22Rv1 (cell line): ENCODE data around the gene XCL1.

Experiments
- H3K27ac ChIP-seq: fragments of 450-650 bp; 2 replicates; pipeline ENCODE4 v1.5.1; 2017
- ZFX ChIP-seq: fragments of 450-650 bp; IDR thresholded peaks from 2 replicates; pipeline ENCODE4 v1.6.1; 2017; ENCODE audit warnings: antibody characterized with exemption, borderline replicate concordance
- TF ChIP-seq, protein P1 (sequence below): fragments of 450-650 bp; IDR thresholded peaks from 2 replicates; pipeline ENCODE4 v1.5.1; 2017; ENCODE audit warnings: mild to moderate bottlenecking

XCL1 gene

DNA sequence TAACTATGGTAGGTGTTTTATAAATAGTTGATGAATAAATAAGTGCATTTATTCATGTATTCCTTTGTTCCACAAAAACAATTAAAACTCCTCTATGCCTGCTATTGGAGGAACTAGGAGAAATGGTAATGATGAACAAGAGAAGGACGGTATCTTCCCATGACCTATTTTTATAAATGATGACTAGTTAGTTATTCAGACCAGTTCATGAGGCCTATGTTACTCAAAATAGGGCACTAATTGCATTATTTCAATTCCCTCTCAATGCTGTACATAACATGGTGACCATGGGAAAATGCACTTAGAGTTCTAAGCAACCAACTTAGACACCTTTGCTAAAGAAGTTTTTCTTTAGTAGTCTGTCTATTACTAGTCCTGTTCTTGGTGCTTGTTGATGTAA, 53.1 kb downstream of the XCL1 start:
- no peak for TF ChIP-seq ZFX
- TF ChIP-seq, protein P1, sequence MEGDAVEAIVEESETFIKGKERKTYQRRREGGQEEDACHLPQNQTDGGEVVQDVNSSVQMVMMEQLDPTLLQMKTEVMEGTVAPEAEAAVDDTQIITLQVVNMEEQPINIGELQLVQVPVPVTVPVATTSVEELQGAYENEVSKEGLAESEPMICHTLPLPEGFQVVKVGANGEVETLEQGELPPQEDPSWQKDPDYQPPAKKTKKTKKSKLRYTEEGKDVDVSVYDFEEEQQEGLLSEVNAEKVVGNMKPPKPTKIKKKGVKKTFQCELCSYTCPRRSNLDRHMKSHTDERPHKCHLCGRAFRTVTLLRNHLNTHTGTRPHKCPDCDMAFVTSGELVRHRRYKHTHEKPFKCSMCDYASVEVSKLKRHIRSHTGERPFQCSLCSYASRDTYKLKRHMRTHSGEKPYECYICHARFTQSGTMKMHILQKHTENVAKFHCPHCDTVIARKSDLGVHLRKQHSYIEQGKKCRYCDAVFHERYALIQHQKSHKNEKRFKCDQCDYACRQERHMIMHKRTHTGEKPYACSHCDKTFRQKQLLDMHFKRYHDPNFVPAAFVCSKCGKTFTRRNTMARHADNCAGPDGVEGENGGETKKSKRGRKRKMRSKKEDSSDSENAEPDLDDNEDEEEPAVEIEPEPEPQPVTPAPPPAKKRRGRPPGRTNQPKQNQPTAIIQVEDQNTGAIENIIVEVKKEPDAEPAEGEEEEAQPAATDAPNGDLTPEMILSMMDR = no peak
- no peak overlapping the region for H3K27ac ChIP-seq
